Posterior vena cava (tissue), 2 donors: ENCODE results near the gene MAB21L3. TPM values are rescaled to one million over a fixed set of nuclear protein-coding genes. Genes with fewer than 3 reads are reported as not detected.
"Not testable (repeated sequence)": the region's sequence is repeated elsewhere in the genome, so short reads cannot be mapped to it uniquely, and the experiment has no call there.

ENCODE experiments used
- DNase-seq: peaks from one replicate; pipeline ENCODE4 v3.0.0-alpha.2; 2020; ENCODE audit warnings: low spot score
- intact Hi-C, 2 donors: fragments of 100-400 bp; cut with DNase I; formaldehyde crosslinking; loops; one replicate each; pipeline versions ENCODE4 v1.14.1 to v1.14.2; 2022 to 2023
- total RNA-seq, 2 donors: library from RNA; stranded (reverse); fragmentation: NEBNext Ultra II Directional; extraction: Animal tissue kit (Norgen Biotek cat#: 25700); gene quantifications; one replicate each; pipeline ENCODE4 v1.2.1, GENCODE V29; 2021
- donor health status: DM: yes; HTN: yes; CAD: no.
- donor health status: DM: yes; HTN: yes; CAD: no.

The MAB21L3 gene
- total RNA-seq, 2 donors from 2014 or later, result not detected

DNA sequence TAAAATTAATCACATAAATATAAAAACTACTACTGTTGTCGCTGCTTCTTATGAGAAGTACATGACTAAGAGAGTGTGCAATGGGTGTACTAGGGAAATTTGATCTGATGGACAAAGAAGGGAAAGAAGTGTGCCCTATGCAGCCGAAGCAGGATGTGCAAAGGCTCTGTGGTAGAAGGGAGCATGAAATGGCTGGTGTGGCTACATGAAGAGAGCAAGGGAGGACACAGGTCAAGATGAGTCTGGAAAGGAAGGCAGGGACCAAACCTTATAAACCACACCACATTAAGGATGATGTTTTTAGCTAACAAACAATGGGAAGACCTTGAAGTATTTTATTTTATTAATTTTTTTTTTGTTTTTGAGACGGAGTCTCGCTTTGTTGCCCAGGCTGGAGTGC lies 20.0 kb downstream of the MAB21L3 start:
- intact Hi-C loops, result loop anchor here in 1 of 2 donors (5.0 to 10.0 kb wide), 2 partner anchors 371 to 486 kb away; partner anchors contain the start of gene VANGL1
- DNase-seq, result no peak

- intact Hi-C loops, result loop anchor here in 1 of 2 donors (5.0 to 10.0 kb wide), 2 partner anchors 370 to 487 kb away; partner anchors contain the start of gene VANGL1
- no peak for DNase-seq
These were observed 20.8 kb downstream of the MAB21L3 start for GRCh38 chr1:116131866-116132605.

GRCh38 chr1:116133696-116134475 lies 22.7 kb downstream of the MAB21L3 start:
- intact Hi-C loops, result loop anchor here in 1 of 2 donors (5.0 to 10.0 kb wide), 2 partner anchors 368 to 489 kb away; partner anchors contain the start of gene VANGL1

GRCh38 chr1:116134476-116134773 lies 23.2 kb downstream of the MAB21L3 start:
- intact Hi-C loops, result loop anchor here in 1 of 2 donors (5.0 to 10.0 kb wide), 2 partner anchors 368 to 490 kb away; partner anchors contain the start of gene VANGL1
- DNase-seq, result no peak

More at GRCh38 chr1:116133696-116134475, 22.7 kb downstream of the MAB21L3 start:
- no peak for DNase-seq

DNA sequence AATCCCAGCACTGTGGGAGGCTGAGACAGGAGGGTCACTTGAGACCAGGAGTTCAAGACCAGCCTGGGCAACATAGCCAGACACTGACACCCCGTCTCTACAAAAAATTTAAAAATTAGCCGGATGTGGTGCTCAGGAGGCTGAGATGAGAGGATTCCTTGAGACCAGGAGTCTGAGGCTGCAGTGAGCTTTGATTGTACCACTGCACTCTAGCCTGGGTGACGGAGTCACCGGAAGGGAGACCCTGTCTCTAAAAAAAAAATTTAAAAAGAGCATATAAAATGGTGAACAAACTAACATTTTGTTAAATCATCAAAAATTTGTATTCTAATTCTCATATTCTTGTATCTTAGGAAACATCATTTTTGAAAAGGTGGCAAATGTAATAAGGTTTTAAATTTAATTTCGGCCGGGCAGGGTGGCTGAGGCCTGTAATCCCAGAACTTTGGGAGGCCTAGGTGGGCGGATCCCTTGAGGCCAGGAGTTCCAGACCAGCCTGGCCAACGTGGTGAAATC lies 27.1 kb downstream of the MAB21L3 start:
- DNase-seq, result no peak
- intact Hi-C loops, result loop anchor here in 1 of 2 donors (10.0 kb wide), 1 partner anchor 494 kb away; the partner anchor contains the start of gene VANGL1

DNA sequence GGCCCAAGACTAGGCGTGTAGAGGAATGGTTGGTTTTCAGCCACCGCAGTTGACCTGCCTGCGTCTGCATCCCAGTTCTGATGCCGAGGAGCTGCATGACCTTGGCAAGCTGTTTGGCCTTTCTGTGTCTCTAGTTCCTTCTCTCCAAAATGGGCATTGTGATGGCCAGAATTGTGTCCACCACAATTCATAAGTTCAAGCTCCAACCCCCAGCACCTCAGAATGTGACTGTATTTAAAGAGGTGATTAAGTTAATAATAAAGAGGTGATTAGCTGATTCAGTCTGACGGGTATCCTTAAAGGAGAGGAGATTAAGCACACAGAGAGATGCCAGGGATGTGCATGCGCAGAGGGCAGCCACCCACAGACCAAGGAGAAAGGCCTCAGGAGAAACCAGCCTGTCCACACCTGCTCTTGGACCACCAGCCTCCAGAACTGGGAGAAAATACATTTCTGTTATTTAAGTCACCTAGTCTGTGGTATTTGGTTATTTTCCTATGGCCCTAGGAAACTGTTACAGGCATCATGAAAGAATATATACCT lies 28.5 kb downstream of the MAB21L3 start:
- no peak for DNase-seq

DNA sequence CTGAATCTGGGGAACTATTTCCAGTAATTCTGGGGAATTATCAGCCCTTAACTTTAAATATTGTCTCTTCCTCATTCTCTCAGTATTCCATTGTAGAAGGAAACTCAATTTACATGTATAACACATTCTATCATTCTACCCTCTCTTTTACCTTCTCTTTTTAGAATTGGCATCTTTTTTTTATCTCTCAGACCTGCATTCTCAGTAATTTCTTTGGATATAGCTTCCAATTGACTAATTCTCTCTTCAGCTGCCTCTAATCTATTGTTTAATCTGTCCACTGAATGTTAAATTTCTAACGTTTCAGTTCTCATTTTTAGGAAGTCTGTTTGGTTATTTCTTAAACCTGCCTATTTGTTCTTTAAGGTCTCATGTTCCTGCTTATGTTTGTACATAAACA lies 33.0 kb downstream of the MAB21L3 start:
- DNase-seq, result no peak
- intact Hi-C loops, result no loop called here

More for the DNA sequence above, 28.5 kb downstream of the MAB21L3 start:
- intact Hi-C loops, result loop anchor here in 1 of 2 donors (10.0 kb wide), 1 partner anchor 495 kb away; the partner anchor contains the start of gene VANGL1

GRCh38 chr1:116146447-116147113 lies 35.4 kb downstream of the MAB21L3 start:
- intact Hi-C loops, DNase-seq: not testable (repeated sequence)

GRCh38 chr1:116147114-116147510 lies 35.9 kb downstream of the MAB21L3 start:
- DNase-seq, result no peak
- intact Hi-C loops, result no loop called here

GRCh38 chr1:116147972-116148371 lies 36.8 kb downstream of the MAB21L3 start:
- DNase-seq, result no peak
- intact Hi-C loops, result no loop called here

- intact Hi-C loops, result no loop called here
- DNase-seq, result no peak
These were observed 37.8 kb downstream of the MAB21L3 start for GRCh38 chr1:116148967-116149366.

DNA sequence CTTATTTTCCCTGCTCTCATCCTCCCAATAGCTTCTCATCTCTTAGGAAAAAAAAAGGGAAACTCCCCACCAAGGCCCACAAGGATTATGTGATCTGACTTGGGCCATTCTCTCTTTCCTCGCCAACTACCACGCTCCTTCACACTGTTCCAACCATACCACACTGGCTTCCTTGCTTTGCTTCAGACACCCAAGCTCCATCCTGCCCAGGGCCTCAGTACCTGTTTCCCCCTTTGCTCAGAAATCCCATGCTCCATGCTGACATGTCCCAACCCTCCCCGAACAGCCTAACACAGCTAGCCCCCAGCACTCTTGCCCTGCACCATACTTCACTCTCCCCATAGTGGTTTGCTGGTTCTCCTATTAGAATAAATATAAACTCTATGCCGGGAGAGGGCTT lies 39.2 kb downstream of the MAB21L3 start:
- intact Hi-C loops, result loop anchor here in 1 of 2 donors (5.0 kb wide), 1 partner anchor 332 kb away; no protein-coding TSS in a partner anchor
- no peak for DNase-seq

- intact Hi-C loops, result loop anchor here in 1 of 2 donors (5.0 kb wide), 1 partner anchor 330 kb away; no protein-coding TSS in a partner anchor
- DNase-seq, result peak; percentile 92
These were observed 40.8 kb downstream of the MAB21L3 start for GRCh38 chr1:116151739-116152576.

DNA sequence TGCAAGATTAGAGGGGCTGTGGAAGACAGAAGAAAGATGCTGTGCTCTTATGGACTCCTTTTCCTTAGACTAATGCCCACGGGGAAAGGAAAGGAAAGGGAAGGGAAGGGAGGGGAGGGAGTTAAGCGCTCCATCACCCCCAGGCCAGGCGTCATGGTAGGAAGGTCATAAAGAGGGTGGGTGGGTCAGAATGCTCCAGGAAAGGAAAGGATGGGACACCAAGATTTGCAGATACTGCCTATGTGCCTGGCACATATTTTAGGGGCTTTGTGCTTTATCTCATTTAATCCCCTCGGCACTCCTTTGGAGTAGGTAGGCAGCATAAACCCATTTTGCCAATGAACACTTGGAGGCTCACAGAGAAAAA lies 41.4 kb downstream of the MAB21L3 start:
- intact Hi-C loops, result loop anchor here in 1 of 2 donors (5.0 kb wide), 1 partner anchor 330 kb away; no protein-coding TSS in a partner anchor
- DNase-seq, result no peak

DNA sequence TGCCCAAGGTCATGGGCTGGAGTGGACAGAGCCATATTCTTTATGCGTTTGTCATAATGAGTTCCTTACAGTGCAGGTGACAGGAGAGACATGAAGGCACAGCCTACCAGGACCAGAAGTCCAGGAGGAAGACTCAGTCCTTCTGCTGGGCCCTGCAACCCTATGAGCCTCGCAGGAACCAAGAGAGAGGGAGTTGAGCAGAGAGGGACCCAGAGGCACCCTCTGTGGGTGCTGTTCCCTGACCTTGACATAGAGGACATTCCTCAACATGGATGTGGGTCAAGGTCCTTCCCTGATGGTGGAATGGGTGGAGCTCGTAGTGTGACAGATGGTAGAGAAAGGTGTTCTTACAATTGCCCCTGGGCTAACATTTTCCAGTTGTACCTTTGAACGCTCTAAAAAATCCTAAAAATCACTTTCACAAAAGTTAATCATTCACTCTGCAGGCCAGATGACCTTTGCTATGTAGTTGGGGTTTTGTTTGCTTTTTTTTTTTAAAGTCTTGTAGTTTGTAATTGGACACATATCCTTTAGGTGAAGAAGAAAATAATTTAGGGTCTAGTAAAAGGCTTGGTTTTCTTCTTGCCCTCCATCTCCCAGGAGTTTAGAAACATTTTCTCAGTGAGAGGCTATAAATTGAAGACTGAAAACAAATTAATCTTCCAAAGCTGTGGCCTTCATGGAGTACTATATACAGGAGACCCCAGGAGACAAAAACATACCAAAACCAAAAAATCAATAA lies 41.9 kb downstream of the MAB21L3 start:
- no peak for DNase-seq
- intact Hi-C loops, result loop anchor here in 1 of 2 donors (5.0 kb wide), 1 partner anchor 329 kb away; no protein-coding TSS in a partner anchor

- intact Hi-C loops, result loop anchor here in 1 of 2 donors (5.0 kb wide), 1 partner anchor 329 kb away; no protein-coding TSS in a partner anchor
- no peak for DNase-seq
These were observed 42.5 kb downstream of the MAB21L3 start for GRCh38 chr1:116153692-116154031.

GRCh38 chr1:116154536-116154935 lies 43.3 kb downstream of the MAB21L3 start:
- intact Hi-C loops, result loop anchor here in 1 of 2 donors (5.0 kb wide), 1 partner anchor 328 kb away; no protein-coding TSS in a partner anchor
- no peak for DNase-seq
